ENCODE results near the gene MXRA8.
A peak's percentile ranks its signal among the peaks of the same experiment; 100 is the strongest.

The MXRA8 gene

DNA sequence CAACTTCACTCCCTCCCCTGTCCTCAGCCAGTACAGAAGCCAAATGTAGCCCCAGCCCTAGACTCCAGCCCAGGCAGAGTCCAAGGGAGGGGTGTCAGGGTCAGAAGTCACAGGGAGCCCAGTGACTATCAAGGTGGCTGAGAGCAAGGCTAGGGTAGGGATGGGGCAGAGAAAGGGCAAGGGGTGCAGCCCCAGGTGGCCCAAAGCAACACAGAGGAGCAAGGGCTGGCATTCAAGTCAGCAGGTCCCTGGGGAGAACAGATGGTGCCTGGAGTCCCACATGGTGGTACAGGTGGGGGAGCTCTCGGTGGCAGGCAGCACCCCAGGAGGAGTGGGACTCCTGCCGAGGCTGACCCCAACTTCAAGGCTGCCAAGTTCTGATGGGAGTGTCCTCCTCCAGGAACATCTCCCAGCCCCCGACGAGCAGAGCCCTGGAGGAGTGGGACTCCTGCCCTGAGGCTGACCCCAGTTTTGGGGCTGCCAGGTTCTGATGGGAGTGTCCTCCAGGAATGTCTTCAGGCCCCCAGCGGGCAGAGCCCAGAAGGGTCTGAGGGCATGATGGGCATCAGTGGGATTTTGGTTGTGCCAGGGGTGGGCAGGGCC lies 5.5 kb downstream of the MXRA8 start:
- TF ChIP-seq, protein P1, sequence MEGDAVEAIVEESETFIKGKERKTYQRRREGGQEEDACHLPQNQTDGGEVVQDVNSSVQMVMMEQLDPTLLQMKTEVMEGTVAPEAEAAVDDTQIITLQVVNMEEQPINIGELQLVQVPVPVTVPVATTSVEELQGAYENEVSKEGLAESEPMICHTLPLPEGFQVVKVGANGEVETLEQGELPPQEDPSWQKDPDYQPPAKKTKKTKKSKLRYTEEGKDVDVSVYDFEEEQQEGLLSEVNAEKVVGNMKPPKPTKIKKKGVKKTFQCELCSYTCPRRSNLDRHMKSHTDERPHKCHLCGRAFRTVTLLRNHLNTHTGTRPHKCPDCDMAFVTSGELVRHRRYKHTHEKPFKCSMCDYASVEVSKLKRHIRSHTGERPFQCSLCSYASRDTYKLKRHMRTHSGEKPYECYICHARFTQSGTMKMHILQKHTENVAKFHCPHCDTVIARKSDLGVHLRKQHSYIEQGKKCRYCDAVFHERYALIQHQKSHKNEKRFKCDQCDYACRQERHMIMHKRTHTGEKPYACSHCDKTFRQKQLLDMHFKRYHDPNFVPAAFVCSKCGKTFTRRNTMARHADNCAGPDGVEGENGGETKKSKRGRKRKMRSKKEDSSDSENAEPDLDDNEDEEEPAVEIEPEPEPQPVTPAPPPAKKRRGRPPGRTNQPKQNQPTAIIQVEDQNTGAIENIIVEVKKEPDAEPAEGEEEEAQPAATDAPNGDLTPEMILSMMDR (IDR thresholded peaks at IDR 0.05) = no peak
- Histone ChIP-seq H3K27me3 (no peaks in the 10 kb centered on the region), H3K9me3 (no peaks in the 10 kb centered on the region), H3K27ac (peak overlapping the region in 1 of 2 donors; percentile 63), H3K4me1 (peaks cover 0 to 73% (median 60%) of the 10 kb centered on the region in 4 donors), H3K36me3 (peaks cover 9 to 27% (median 24%) of the 10 kb centered on the region in 3 donors), H3K4me3 (no peak overlapping the region)
- intact Hi-C loops (cut with DNase I; ENCODE audit: low total_unique reads) = no loop called here
- no peak for DNase-seq

DNA sequence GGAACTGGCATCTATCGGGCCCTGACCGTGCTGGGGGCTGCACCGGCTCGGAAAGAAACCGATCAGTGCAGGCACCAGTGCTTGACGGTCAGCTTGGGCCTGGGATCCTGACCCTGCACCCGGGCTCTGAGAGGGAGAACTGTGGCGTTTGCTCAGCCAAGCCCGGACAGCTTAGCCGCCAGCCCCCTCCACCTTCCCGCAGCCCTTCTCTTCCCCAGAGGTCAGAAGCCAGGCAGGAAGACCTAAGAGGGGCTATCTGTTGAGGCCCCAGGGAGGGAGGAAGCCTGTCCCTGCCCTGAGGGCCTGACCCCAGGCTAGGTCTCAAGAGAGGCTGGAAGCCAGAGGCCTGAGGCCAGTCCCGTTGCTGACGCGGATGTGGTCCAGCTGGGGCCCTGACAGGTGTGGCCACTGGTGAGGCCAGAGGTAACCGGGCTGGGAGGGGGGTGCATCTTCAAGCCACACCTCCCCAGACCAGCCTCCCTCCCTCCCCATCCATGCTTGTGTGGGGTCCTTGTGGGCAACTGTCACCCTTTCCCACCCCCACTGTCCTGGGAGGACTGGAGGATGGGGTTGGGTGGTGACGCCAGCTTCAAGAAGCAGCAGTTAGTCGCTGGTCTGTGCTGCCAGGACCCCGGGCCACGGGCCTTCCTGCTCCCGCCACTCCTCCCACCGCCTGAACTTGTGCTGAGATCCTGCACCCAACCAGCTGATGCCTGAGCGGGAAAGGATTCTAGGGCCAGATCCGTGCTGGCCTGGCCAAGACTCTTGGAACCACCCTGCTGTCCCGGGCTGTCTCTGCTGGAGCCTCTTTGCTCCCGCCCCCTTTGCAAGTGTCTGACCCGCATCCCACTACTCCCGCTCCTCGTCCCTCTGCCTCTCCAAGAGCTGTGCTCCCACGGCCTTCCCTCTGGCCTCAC lies 6.6 kb downstream of the MXRA8 start:
- Histone ChIP-seq H3K4me1 (peaks cover 0 to 74% (median 63%) of the 10 kb centered on the region in 4 donors), H3K9me3 (no peaks in the 10 kb centered on the region), H3K27me3 (no peaks in the 10 kb centered on the region), H3K27ac (peak overlapping the region; percentile 4 to 63), H3K4me3 (no peak overlapping the region), H3K36me3 (peaks cover 9 to 27% (median 24%) of the 10 kb centered on the region in 3 donors)
- TF ChIP-seq, protein P1 (IDR thresholded peaks at IDR 0.05) = no peak
- intact Hi-C loops (cut with DNase I; ENCODE audit: low total_unique reads) = no loop called here
- DNase-seq = peak in 1 of 2 donors; percentile 63

DNA sequence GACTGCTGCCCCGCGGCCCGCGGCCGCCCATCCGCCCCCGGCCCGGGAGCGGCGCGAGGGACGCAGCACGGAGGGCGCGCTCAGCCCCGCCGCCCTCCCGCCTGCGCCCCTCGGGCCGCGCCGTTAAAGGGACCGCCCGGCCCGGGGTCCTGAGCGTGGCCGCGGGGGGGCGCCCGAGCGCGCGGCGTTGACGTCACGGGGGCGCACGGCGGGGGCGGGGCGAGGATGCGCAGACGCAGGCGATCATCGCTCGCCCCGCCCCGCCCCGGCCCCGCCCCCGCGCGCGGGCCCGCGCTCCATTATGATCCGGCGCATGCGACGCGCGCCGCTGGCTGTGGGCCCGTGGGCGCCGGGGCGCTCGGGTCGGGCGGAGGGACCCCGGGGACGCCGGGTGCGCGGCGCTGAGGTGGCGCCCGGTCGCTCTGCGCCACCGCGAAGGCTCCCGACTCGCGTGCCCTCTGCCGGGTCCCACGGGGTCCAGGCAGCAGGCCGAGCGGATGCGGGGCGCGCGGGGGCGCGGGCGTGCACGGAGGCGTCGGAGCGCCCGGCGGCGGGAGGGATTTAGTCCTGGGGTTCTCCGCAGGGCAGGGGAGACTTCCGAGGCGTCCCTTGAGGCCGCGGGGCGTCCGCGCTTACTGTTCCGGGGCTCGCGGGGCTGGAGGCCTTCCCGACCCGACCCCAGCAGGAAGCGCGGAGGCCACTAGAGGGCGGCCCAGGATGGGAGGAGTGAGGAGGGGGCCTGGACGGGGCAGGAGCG lies 8.9 kb downstream of the MXRA8 start, which contains the start of gene DVL1:
DVL1 (minus strand) TSS at position 163 of the 757 bp plus-strand sequence. CDS start 353 bp downstream, outside the sequence.
- Histone ChIP-seq H3K4me1 (peaks cover 0 to 74% (median 57%) of the 10 kb centered on the region in 4 donors), H3K4me3 (peak within 1 kb of the TSS; percentile 81 to 84), H3K9me3 (no peaks in the 10 kb centered on the region), H3K27ac (peak within 1 kb of the TSS; percentile 87 to 88), H3K27me3 (no peaks in the 10 kb centered on the region), H3K36me3 (peaks cover 7 to 21% (median 18%) of the 10 kb centered on the region in 3 donors)
- TF ChIP-seq, protein P1 (IDR thresholded peaks at IDR 0.05) = peak; percentile 53 to 55
- intact Hi-C loops (cut with DNase I; ENCODE audit: low total_unique reads) = loop anchor here (2.0 kb wide), 1 partner anchor 25 kb away; the partner anchor contains the start of gene AURKAIP1
- DNase-seq = peak; percentile 44 to 81

DNA sequence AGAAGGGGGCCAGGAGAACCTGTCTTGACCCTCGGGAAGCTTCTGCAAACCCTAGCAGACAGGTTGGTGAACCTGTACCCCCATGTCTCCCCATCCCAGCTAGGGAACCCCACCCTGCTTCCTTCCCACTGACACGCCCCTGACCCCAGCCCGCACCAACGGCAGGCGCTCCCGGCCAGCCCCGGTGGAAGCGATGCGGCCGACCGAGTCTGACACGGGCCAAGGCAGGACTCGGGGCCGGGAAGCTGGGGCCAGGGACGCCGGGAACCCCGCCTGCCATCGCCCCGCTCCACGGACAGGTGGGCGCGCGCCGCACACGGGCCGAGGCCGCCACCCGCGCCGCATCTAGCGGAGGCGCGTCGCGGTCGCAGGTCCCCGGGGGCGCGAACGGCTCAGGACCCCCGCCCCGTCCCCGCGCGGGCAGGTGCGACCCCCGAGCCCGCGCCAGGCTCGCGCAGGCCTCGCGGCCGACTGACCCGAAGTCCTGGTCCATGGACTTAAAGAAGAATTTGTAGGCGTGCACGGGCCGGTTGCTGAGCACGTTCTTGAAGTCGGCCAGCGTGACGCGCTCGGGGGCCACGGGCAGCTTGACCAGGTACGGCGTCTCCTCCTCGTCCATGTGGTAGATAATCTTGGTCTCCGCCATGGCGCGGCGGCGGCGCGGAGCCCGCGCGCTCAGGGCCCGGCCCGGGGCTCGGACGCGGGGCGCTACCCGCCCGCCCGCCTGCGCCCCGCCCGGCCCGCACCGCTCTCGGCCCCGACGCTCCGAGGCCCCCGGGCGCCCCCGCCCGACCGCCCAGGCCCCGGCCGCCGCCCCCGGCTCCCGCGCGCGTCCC lies 9.7 kb downstream of the MXRA8 start:
- Histone ChIP-seq H3K27me3 (no peaks in the 10 kb centered on the region), H3K27ac (peak overlapping the region; percentile 64 to 66), H3K4me1 (peaks cover 0 to 74% (median 49%) of the 10 kb centered on the region in 4 donors), H3K9me3 (no peaks in the 10 kb centered on the region), H3K4me3 (peak overlapping the region; percentile 81 to 84), H3K36me3 (peaks cover 2 to 13% (median 10%) of the 10 kb centered on the region in 3 donors)
- TF ChIP-seq, protein P1 (IDR thresholded peaks at IDR 0.05) = no peak
- intact Hi-C loops (cut with DNase I; ENCODE audit: low total_unique reads) = loop anchor here (2.0 kb wide), 1 partner anchor 26 kb away; the partner anchor contains the start of gene AURKAIP1
- peak in 1 of 2 donors; percentile 48 for DNase-seq
